ENCODE data around the gene RANBP3L. TPM values are rescaled to one million over a fixed set of nuclear protein-coding genes. Genes with fewer than 3 reads are reported as not detected.

The RANBP3L gene
- total RNA-seq, 4 donors from 2014 or later, result 6.5 to 15.8 (median 8.5) TPM

DNA sequence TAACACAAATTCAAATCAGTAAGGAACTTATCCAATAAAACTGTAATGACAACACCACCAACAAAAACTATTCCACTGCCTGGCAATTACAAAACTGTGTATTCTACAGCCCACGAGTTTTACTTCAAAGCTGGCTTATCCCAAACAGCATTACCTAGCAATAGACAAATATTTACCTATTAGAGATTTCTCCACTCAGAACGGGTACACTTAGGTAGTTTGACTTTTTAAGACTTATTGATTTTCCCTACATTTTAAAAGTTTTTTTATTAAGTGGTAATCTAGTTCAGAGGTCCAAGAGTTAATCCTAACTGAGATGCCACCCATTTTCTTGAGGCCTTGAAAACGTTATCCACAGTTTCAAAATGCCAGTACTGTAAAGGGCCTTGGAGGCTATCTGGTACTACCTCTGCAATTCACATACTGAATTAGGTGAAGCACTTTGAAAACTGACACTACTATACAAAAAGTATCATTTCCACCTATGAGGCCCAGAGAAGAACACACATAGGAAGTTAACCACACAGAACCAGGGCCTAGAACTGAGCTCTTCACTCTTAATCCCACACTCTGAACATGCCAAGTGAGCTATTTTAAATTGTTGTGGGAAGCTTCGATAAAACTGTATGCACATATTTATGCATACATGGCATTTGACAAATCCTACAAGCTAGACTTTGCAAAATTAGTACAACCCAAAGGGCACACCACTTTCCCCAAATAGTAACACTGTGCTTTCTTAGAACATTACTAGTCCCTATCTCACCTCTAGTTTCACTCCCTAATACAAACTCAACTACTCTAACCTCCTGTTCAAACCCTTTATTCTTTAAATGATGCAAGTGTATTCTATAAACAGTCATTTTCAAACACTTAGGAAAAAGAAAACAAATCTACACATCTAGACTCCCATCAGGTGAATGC, 62.1 kb downstream of the RANBP3L start:
- TF ChIP-seq POLR2A (IDR thresholded peaks at IDR 0.05), result no peak
- TF ChIP-seq, protein P1, sequence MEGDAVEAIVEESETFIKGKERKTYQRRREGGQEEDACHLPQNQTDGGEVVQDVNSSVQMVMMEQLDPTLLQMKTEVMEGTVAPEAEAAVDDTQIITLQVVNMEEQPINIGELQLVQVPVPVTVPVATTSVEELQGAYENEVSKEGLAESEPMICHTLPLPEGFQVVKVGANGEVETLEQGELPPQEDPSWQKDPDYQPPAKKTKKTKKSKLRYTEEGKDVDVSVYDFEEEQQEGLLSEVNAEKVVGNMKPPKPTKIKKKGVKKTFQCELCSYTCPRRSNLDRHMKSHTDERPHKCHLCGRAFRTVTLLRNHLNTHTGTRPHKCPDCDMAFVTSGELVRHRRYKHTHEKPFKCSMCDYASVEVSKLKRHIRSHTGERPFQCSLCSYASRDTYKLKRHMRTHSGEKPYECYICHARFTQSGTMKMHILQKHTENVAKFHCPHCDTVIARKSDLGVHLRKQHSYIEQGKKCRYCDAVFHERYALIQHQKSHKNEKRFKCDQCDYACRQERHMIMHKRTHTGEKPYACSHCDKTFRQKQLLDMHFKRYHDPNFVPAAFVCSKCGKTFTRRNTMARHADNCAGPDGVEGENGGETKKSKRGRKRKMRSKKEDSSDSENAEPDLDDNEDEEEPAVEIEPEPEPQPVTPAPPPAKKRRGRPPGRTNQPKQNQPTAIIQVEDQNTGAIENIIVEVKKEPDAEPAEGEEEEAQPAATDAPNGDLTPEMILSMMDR (IDR thresholded peaks at IDR 0.05), result no peak
- Histone ChIP-seq H3K9me3 (no peaks in the 10 kb centered on the region), H3K27ac (peak overlapping the region; percentile 95 to 99 (median 98)), H3K27me3 (no peaks in the 10 kb centered on the region), H3K36me3 (no peaks in the 10 kb centered on the region), H3K4me1 (peaks cover 29 to 40% of the 10 kb centered on the region in 2 donors), H3K4me3 (replicated peaks in 1 of 3) (no peak overlapping the region)
- intact Hi-C loops (cut with DNase I), result loop anchor here (10.0 kb wide), 2 partner anchors 65 to 85 kb away; partner anchors contain the start of genes LMBRD2, RANBP3L and SKP2
- no peak for DNase-seq
- 37 to 39% methylated on average over 4 of the region's 4 CpGs for WGBS, 2 donors

DNA sequence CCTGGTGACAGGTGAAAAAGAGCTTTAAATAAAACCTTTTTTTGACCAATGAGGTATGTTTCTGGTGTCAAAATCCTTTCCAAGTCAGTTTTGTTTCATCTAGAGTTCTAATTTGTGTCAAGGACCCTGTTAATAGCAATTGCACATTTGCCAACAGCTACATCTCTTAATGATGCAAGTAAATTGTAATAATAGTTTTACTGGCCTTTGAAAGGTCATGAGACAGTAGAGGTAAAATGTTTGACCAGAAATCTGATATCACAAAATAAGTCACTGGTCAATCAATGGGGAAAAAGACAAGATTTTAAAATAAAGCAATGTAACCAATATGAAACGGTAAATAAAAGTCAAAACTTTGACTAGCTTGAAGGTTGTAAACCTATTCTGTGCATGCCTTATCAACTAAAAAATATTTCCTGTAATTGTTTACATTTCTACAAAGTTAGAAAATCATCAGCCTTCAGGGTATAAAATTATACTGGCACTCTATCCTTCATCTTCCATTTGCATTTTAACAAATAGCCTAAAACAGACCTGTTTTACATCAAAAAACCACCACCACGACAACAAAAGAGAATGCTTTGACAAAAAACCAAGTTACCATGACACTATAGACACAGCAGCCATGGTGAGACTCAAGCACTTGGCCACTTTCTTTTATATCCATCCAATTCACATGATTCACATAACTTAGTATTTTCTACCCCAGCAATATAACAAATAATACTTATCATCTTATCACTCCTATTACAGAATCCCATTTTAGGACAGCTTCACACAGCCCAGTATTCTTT, 63.0 kb downstream of the RANBP3L start:
- WGBS, 2 donors, result 72 to 74% methylated on average over 2 of the region's 2 CpGs
- Histone ChIP-seq H3K9me3 (no peaks in the 10 kb centered on the region), H3K4me1 (peaks cover 29 to 40% of the 10 kb centered on the region in 2 donors), H3K4me3 (replicated peaks in 1 of 3) (no peak overlapping the region), H3K27ac (peak overlapping the region; percentile 95 to 99 (median 98)), H3K36me3 (no peaks in the 10 kb centered on the region), H3K27me3 (no peaks in the 10 kb centered on the region)
- intact Hi-C loops (cut with DNase I), result loop anchor here (10.0 kb wide), 1 partner anchor 84 kb away; the partner anchor contains the start of genes LMBRD2 and SKP2
- no peak for DNase-seq
- TF ChIP-seq POLR2A (IDR thresholded peaks at IDR 0.05), result no peak
- TF ChIP-seq, protein P1 (IDR thresholded peaks at IDR 0.05), result no peak

GRCh38 chr5:36237751-36238150, 64.0 kb downstream of the RANBP3L start:
- WGBS, 2 donors, result 95 to 100% methylated on average over 2 of the region's 2 CpGs
- Histone ChIP-seq H3K36me3 (no peaks in the 10 kb centered on the region), H3K4me3 (replicated peaks in 1 of 3) (no peak overlapping the region), H3K27me3 (no peaks in the 10 kb centered on the region), H3K9me3 (no peaks in the 10 kb centered on the region), H3K27ac (peak overlapping the region in 2 of 3 donors; percentile 98 to 99), H3K4me1 (peaks cover 29 to 38% of the 10 kb centered on the region in 2 donors)
- intact Hi-C loops (cut with DNase I), result loop anchor here (10.0 kb wide), 1 partner anchor 83 kb away; the partner anchor contains the start of genes LMBRD2 and SKP2
- no peak for DNase-seq
- TF ChIP-seq POLR2A (IDR thresholded peaks at IDR 0.05), result no peak
- TF ChIP-seq, protein P1 (IDR thresholded peaks at IDR 0.05), result no peak

DNA sequence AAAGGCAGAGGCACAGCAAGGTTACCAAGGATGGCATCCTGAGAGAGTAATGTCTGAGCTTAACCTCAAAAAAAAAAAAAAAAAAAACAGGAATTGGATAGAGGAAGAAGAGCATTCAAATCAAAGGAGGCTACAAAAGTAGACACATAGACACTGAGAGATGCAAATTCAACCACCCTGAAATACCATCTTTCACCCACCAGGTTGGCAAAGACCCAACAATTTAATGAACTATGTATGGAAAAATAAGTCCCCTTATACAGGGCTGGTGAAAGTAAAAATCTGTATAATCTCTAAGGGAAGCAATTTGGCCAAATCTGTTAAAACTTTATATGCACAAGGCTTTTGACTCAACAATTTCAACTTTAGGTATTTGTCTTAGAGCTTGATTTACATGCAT, 64.9 kb downstream of the RANBP3L start:
- Histone ChIP-seq H3K4me3 (replicated peaks in 1 of 3) (no peak overlapping the region), H3K9me3 (no peaks in the 10 kb centered on the region), H3K27me3 (no peaks in the 10 kb centered on the region), H3K4me1 (peaks cover 24 to 32% of the 10 kb centered on the region in 2 donors), H3K36me3 (no peaks in the 10 kb centered on the region), H3K27ac (no peak overlapping the region)
- intact Hi-C loops (cut with DNase I), result loop anchor here (10.0 kb wide), 1 partner anchor 82 kb away; the partner anchor contains the start of genes LMBRD2 and SKP2
- TF ChIP-seq, protein P1 (IDR thresholded peaks at IDR 0.05), result no peak
- TF ChIP-seq POLR2A (IDR thresholded peaks at IDR 0.05), result no peak
- DNase-seq, result no peak

Data from thyroid gland (tissue), 4 donors.